GM12891 (cell line): ENCODE data around the gene KAZN.

Experiments used
- PAX5 ChIP-seq: IDR thresholded peaks from 2 replicates; pipeline ENCODE4 v1.6.1; 2011; ENCODE audit warnings: low read length, moderate library complexity, mild to moderate bottlenecking; ENCODE audit not compliant: insufficient read depth, severe bottlenecking
- POLR2A ChIP-seq: IDR thresholded peaks from 2 replicates; pipeline ENCODE4 v1.6.1; 2011; ENCODE audit warnings: low read depth, low read length, control low read depth

DNA sequence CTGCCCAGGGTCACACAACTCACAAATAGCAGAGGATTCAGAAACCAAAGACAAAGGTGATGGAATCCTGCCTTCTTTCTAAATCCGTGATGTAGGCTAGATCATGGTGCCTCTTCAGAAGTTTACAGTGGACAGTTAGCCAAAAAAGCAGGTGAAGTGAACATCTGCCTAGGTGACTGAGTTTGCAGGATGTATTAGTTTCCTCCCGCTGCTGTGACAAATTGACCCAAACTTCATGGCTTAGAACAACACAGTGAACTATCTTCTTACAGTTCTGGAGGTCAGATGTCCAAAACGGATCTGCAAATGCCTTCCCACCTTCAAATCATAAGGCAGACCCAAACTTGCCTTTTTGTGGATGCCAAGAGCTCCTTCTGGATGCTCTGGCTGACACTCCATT is 551.9 kb downstream of the KAZN start:
- TF ChIP-seq POLR2A (no peak), PAX5 (no peak)
